GM23338 (cell line): ENCODE data around the gene EML4. TPM values are rescaled to one million over a fixed set of nuclear protein-coding genes. Genes with fewer than 3 reads are reported as not detected.

Experiments
- ATAC-seq: fragments of 200-7000 bp; cut with Tn5 transposase; 3 replicates; pipeline ENCODE4 v1.9.1; 2020
- DNase-seq: peaks from one replicate; pipeline ENCODE4 v3.0.0-alpha.2; 2015; ENCODE audit warnings: low spot score
- H2AFZ ChIP-seq: fragments of 200-600 bp; sonication (generic); 2 replicates; pipeline ENCODE4 v1.8.0; 2016; ENCODE audit warnings: antibody characterized with exemption, mild to moderate bottlenecking, moderate library complexity
- H3F3A ChIP-seq: fragments of 200-600 bp; sonication (generic); replicated peaks from 2 replicates; pipeline ENCODE4 v1.8.0; 2017; ENCODE audit warnings: antibody characterized with exemption, mixed run types, low read depth
- H3K27ac ChIP-seq: fragments of 200-600 bp; sonication (generic); 2 replicates; pipeline ENCODE4 v1.6.1; 2016; ENCODE audit warnings: low read depth
- H3K27me3 ChIP-seq: fragments of 200-600 bp; sonication (generic); 2 replicates; pipeline ENCODE4 v1.8.0; 2016; ENCODE audit warnings: mild to moderate bottlenecking, mixed run types, moderate library complexity; ENCODE audit not compliant: insufficient read depth
- H3K36me3 ChIP-seq: fragments of 200-600 bp; sonication (generic); 2 replicates; pipeline ENCODE4 v1.8.0; 2016; ENCODE audit warnings: mild to moderate bottlenecking; ENCODE audit not compliant: insufficient read depth
- H3K4me1 ChIP-seq: fragments of 200-600 bp; sonication (generic); 2 replicates; pipeline ENCODE4 v1.8.0; 2016; ENCODE audit warnings: mild to moderate bottlenecking, moderate library complexity; ENCODE audit not compliant: insufficient read depth
- H3K4me2 ChIP-seq: fragments of 200-600 bp; sonication (generic); 2 replicates; pipeline ENCODE4 v1.7.1; 2017; ENCODE audit warnings: mixed run types
- H3K4me3 ChIP-seq: fragments of 200-600 bp; sonication (generic); 2 replicates; pipeline ENCODE4 v1.6.1; 2016; ENCODE audit warnings: mixed run types
- H3K79me2 ChIP-seq: fragments of 200-600 bp; sonication (generic); replicated peaks from 2 replicates; pipeline ENCODE4 v1.8.0; 2017; ENCODE audit warnings: mild to moderate bottlenecking; ENCODE audit not compliant: insufficient read depth
- H3K9me2 ChIP-seq: fragments of 200-600 bp; sonication (generic); 2 replicates; pipeline ENCODE4 v1.8.0; 2017; ENCODE audit not compliant: insufficient read depth
- H4K20me1 ChIP-seq: fragments of 200-600 bp; sonication (generic); replicated peaks from 2 replicates; pipeline ENCODE4 v1.8.0; 2017; ENCODE audit warnings: mild to moderate bottlenecking; ENCODE audit not compliant: insufficient read depth
- H3K27ac Mint-ChIP-seq: 2 replicates; pipeline ENCODE4 v1.8.0; 2020; ENCODE audit warnings: inconsistent platforms, mild to moderate bottlenecking, moderate library complexity, mixed read lengths
- H3K27me3 Mint-ChIP-seq: 3 replicates; pipeline ENCODE4 v1.8.0; 2022; ENCODE audit warnings: low read depth, mild to moderate bottlenecking, moderate library complexity, mixed read lengths, inconsistent platforms; ENCODE audit not compliant: insufficient read depth, poor library complexity
- H3K36me3 Mint-ChIP-seq: 3 replicates; pipeline ENCODE4 v1.8.0; 2021; ENCODE audit warnings: low read depth, mild to moderate bottlenecking, inconsistent platforms, moderate library complexity, mixed read lengths
- H3K4me1 Mint-ChIP-seq: 3 replicates; pipeline ENCODE4 v1.8.0; 2020; ENCODE audit warnings: mild to moderate bottlenecking, inconsistent platforms, mixed read lengths
- H3K4me3 Mint-ChIP-seq: 3 replicates; pipeline ENCODE4 v1.8.0; 2021; ENCODE audit warnings: moderate library complexity, mild to moderate bottlenecking, inconsistent platforms, mixed read lengths
- H3K9me3 Mint-ChIP-seq: 3 replicates; pipeline ENCODE4 v1.8.0; 2020; ENCODE audit warnings: moderate library complexity, mild to moderate bottlenecking, inconsistent platforms, mixed read lengths
- CREB1 ChIP-seq: fragments of 250-450 bp; sonication (Bioruptor Pico); IDR thresholded peaks from 2 replicates; pipeline ENCODE4 v1.5.0; 2020; ENCODE audit warnings: low read depth, mild to moderate bottlenecking, moderate library complexity
- CTCF ChIP-seq, 2 experiments: fragments of 200-600 bp in 1 of 2; sonication (generic) in 1 of 2; conservative IDR thresholded peaks; 2 replicates each; pipeline versions ENCODE4 v1.5.1 to v1.6.1; 2016 to 2017; ENCODE audit warnings: antibody characterized with exemption in 2 of 2, low read depth in 2 of 2, mild to moderate bottlenecking in 2 of 2, moderate library complexity in 1 of 2
- ETS1 ChIP-seq: IDR thresholded peaks from 2 replicates; pipeline ENCODE4 v1.6.1; 2016; ENCODE audit warnings: antibody characterized with exemption
- EZH2phosphoT487 ChIP-seq: fragments of 200-600 bp; sonication (generic); IDR thresholded peaks from one replicate; pipeline ENCODE4 v1.8.1; 2018; ENCODE audit warnings: antibody characterized with exemption; ENCODE audit not compliant: unreplicated experiment
- JUNB ChIP-seq: IDR thresholded peaks from one replicate; pipeline ENCODE4 v1.6.1; 2016; ENCODE audit warnings: antibody characterized with exemption; ENCODE audit not compliant: unreplicated experiment
- POLR2AphosphoS5 ChIP-seq: IDR thresholded peaks from 2 replicates; pipeline ENCODE4 v1.6.1; 2016; ENCODE audit warnings: antibody characterized with exemption, low read depth
- ZNF114 ChIP-seq: fragments of 250-450 bp; sonication (Bioruptor Pico); IDR thresholded peaks from 2 replicates; pipeline ENCODE4 v1.5.0; 2020; ENCODE audit warnings: mild to moderate bottlenecking, moderate library complexity
- ZNF331 ChIP-seq: fragments of 250-450 bp; sonication (Bioruptor Pico); IDR thresholded peaks from 2 replicates; pipeline ENCODE4 v1.5.0; 2020; ENCODE audit warnings: low read depth, mild to moderate bottlenecking, moderate library complexity
- ZNF462 ChIP-seq: fragments of 250-450 bp; sonication (Bioruptor Pico); IDR thresholded peaks from 2 replicates; pipeline ENCODE4 v1.5.0; 2020; ENCODE audit warnings: mild to moderate bottlenecking, moderate library complexity
- polyA plus RNA-seq: library from polyadenylated mRNA; unstranded; fragments of >200 nt; fragmentation: Nextera tagmentation; extraction: Ambion mirVana; gene quantifications from 2 replicates; pipeline ENCODE4 v1.2.1, GENCODE V29; 2016
- total RNA-seq: library from RNA; depleted of rRNA; stranded (reverse); fragments of >200 nt; shearing (Covaris generic); gene quantifications from 2 replicates; pipeline ENCODE4 v1.2.3, GENCODE V29; 2014

The EML4 gene
- total and polyA plus RNA-seq, 2 experiments from 2014 or later: 65.3 to 115 TPM

- TF ChIP-seq ZNF331 (CRISPR knock-in tag) (no peak), CTCF (conservative IDR thresholded peaks at IDR 0.05; ENCODE audit: low read depth in 2 of 2) (no peak), POLR2AphosphoS5 (no peak), JUNB (no peak)
- H3K36me3 Mint-ChIP-seq: peaks cover 21% of the 10 kb centered on the region
- no peaks in the 10 kb centered on the region for H3K27me3 ChIP-seq
- DNase-seq: no peak
- ATAC-seq: no peak
- H3K79me2 ChIP-seq: no peaks in the 10 kb centered on the region; the same call in none of the 2 replicates
- no peaks in the 10 kb centered on the region for H3K4me1 ChIP-seq
- no peak overlapping the region for H3K27ac Mint-ChIP-seq
- H3K27me3 Mint-ChIP-seq: no peaks in the 10 kb centered on the region
- no peak overlapping the region for H2AFZ ChIP-seq
- no peak overlapping the region for H3K4me2 ChIP-seq
- H3K4me3 ChIP-seq: no peak overlapping the region
- no peaks in the 10 kb centered on the region for H3K9me2 ChIP-seq
- H3K36me3 ChIP-seq: no peaks in the 10 kb centered on the region
- H4K20me1 ChIP-seq: no peaks in the 10 kb centered on the region
- H3K9me3 Mint-ChIP-seq: no peaks in the 10 kb centered on the region
- no peak overlapping the region for H3K4me3 Mint-ChIP-seq
- no peaks in the 10 kb centered on the region for H3F3A ChIP-seq
- peaks cover 8% of the 10 kb centered on the region for H3K4me1 Mint-ChIP-seq
- no peak overlapping the region for H3K27ac ChIP-seq
Measured at GRCh38 chr2:42252464-42252863, 83.3 kb downstream of the EML4 start.

- Histone ChIP-seq H3K4me1 (no peaks in the 10 kb centered on the region), H3F3A (no peaks in the 10 kb centered on the region), H3K9me2 (no peaks in the 10 kb centered on the region), H2AFZ (no peak overlapping the region), H4K20me1 (no peaks in the 10 kb centered on the region), H3K79me2 (no peaks in the 10 kb centered on the region; the same call in 1 of the 2 replicates), H3K4me2 (no peak overlapping the region), H3K36me3 (no peaks in the 10 kb centered on the region; the same call in 1 of the 2 replicates), H3K27ac (no peak overlapping the region), H3K27me3 (no peaks in the 10 kb centered on the region), H3K4me3 (no peak overlapping the region)
- Mint-ChIP-seq H3K4me1 (peaks cover 8% of the 10 kb centered on the region), H3K9me3 (no peaks in the 10 kb centered on the region), H3K27ac (0 out of 2 replicates have a peak overlapping the region, but pooled peaks have one; percentile 31), H3K36me3 (peaks cover 28% of the 10 kb centered on the region), H3K4me3 (no peak overlapping the region), H3K27me3 (no peaks in the 10 kb centered on the region)
- DNase-seq (no peak), ATAC-seq (no peak)
- no peak for TF ChIP-seq CREB1 (CRISPR knock-in tag)
- no peak for TF ChIP-seq POLR2AphosphoS5
- TF ChIP-seq CTCF (conservative IDR thresholded peaks at IDR 0.05; ENCODE audit: low read depth in 2 of 2): no peak
- TF ChIP-seq ZNF114: no peak
- no peak for TF ChIP-seq ETS1
- TF ChIP-seq EZH2phosphoT487: no peak
- no peak for TF ChIP-seq ZNF331 (CRISPR knock-in tag)
- no peak for TF ChIP-seq ZNF462 (CRISPR knock-in tag)
Measured at GRCh38 chr2:42254186-42254895, 85.2 kb downstream of the EML4 start.
